GM21423 (cell line): ENCODE results near the gene IL36A.

Experiments used
- ATAC-seq: cut with Tn5 transposase; IDR thresholded peaks from one replicate; pipeline ENCODE4 v1.9.1; 2021; ENCODE audit warnings: mild to moderate bottlenecking, moderate library complexity; ENCODE audit not compliant: unreplicated experiment

IL36A gene

GRCh38 chr2:113002677-113003076 is 2.6 kb upstream of the IL36A start:
- no peak for ATAC-seq

GRCh38 chr2:113007250-113007649 is 2.0 kb downstream of the IL36A start:
- ATAC-seq, result no peak

- ATAC-seq, result no peak
Measured at GRCh38 chr2:113009622-113010021, 4.4 kb downstream of the IL36A start.

- no peak for ATAC-seq
Measured at GRCh38 chr2:113010088-113010487, 4.8 kb downstream of the IL36A start.

GRCh38 chr2:113011108-113011507 is 5.8 kb downstream of the IL36A start:
- ATAC-seq, result no peak

- ATAC-seq, result no peak
Measured at GRCh38 chr2:113012436-113013335, 7.4 kb downstream of the IL36A start.

- ATAC-seq, result no peak
Measured at GRCh38 chr2:113013336-113013661, 8.0 kb downstream of the IL36A start.

- ATAC-seq, result no peak
Measured at GRCh38 chr2:113014067-113014466, 8.8 kb downstream of the IL36A start.

- no peak for ATAC-seq
Measured at GRCh38 chr2:113015042-113015441, 9.8 kb downstream of the IL36A start.

GRCh38 chr2:113015655-113016054 is 10.4 kb downstream of the IL36A start:
- no peak for ATAC-seq

GRCh38 chr2:113018509-113018908 is 13.2 kb downstream of the IL36A start:
- no peak for ATAC-seq

GRCh38 chr2:113021312-113021711 is 16.1 kb downstream of the IL36A start:
- ATAC-seq, result no peak

GRCh38 chr2:113024764-113025163 is 19.5 kb downstream of the IL36A start:
- no peak for ATAC-seq

- no peak for ATAC-seq
Measured at GRCh38 chr2:113025737-113026136, 20.5 kb downstream of the IL36A start.

GRCh38 chr2:113027691-113028090 is 22.4 kb downstream of the IL36A start:
- no peak for ATAC-seq

GRCh38 chr2:113028112-113028511 is 22.9 kb downstream of the IL36A start:
- ATAC-seq, result no peak

- no peak for ATAC-seq
Measured at GRCh38 chr2:113032737-113033136, 27.5 kb downstream of the IL36A start.

- ATAC-seq, result no peak
Measured at GRCh38 chr2:113034016-113034415, 28.8 kb downstream of the IL36A start.

- no peak for ATAC-seq
Measured at GRCh38 chr2:113036763-113037162, 31.5 kb downstream of the IL36A start.

- no peak for ATAC-seq
Measured at GRCh38 chr2:113038291-113038690, 33.0 kb downstream of the IL36A start.

GRCh38 chr2:113039158-113039557 is 33.9 kb downstream of the IL36A start:
- ATAC-seq, result no peak

GRCh38 chr2:113039719-113040118 is 34.5 kb downstream of the IL36A start:
- no peak for ATAC-seq

GRCh38 chr2:113041871-113042270 is 36.6 kb downstream of the IL36A start:
- ATAC-seq, result no peak
